WTC11 (cell line): ENCODE data around the gene PLPP4. TPM values are rescaled to one million over a fixed set of nuclear protein-coding genes. Genes with fewer than 3 reads are reported as not detected.

Source experiments
- ATAC-seq: fragments of 200-7000 bp; cut with Tn5 transposase; 2 replicates; pipeline ENCODE4 v1.10.0; 2021; ENCODE audit warnings: mild to moderate bottlenecking, moderate library complexity
- CTCF ChIA-PET: fragments of 300-600 bp; sonication (Branson Sonifier 250); formaldehyde crosslinking; loops from one replicate; lab custom pipeline; 2021; ENCODE audit warnings: antibody characterized with exemption; lab: Charles Lee
- POLR2A ChIA-PET: fragments of 350-600 bp; sonication (Branson Sonifier 250); formaldehyde crosslinking; loops from one replicate; lab custom pipeline; 2021; ENCODE audit warnings: antibody characterized with exemption; lab: Charles Lee
- DNase-seq: peaks from one replicate; pipeline ENCODE4 v3.0.0; 2021; ENCODE audit warnings: low spot score
- H3K27ac Mint-ChIP-seq: 2 replicates; pipeline ENCODE4 v1.8.0; 2021; ENCODE audit warnings: mixed read lengths
- H3K27me3 Mint-ChIP-seq: 2 replicates; pipeline ENCODE4 v1.8.0; 2021; ENCODE audit warnings: low read depth, mild to moderate bottlenecking, moderate library complexity, mixed read lengths
- H3K36me3 Mint-ChIP-seq: 2 replicates; pipeline ENCODE4 v1.8.0; 2021; ENCODE audit warnings: mixed read lengths
- H3K4me1 Mint-ChIP-seq: 2 replicates; pipeline ENCODE4 v1.8.0; 2022; ENCODE audit warnings: mixed read lengths
- H3K4me3 Mint-ChIP-seq: 2 replicates; pipeline ENCODE4 v1.8.0; 2021; ENCODE audit warnings: mild to moderate bottlenecking, moderate library complexity, mixed read lengths
- H3K9me3 Mint-ChIP-seq: 2 replicates; pipeline ENCODE4 v1.8.0; 2021; ENCODE audit warnings: mixed read lengths
- ARID4B ChIP-seq: sonication (generic); formaldehyde crosslinking; IDR thresholded peaks from 2 replicates; pipeline ENCODE4 v1.8.0; 2023; ENCODE audit warnings: missing genetic modification reagents, mild to moderate bottlenecking, borderline replicate concordance
- ATF6 ChIP-seq: sonication (generic); formaldehyde crosslinking; IDR thresholded peaks from 2 replicates; pipeline ENCODE4 v1.8.1; 2023; ENCODE audit warnings: mild to moderate bottlenecking, missing genetic modification reagents
- E2F1 ChIP-seq: sonication (generic); formaldehyde crosslinking; IDR thresholded peaks from 2 replicates; pipeline ENCODE4 v1.8.0; 2022; ENCODE audit warnings: mild to moderate bottlenecking, missing genetic modification reagents
- E2F5 ChIP-seq: sonication (generic); formaldehyde crosslinking; IDR thresholded peaks from 2 replicates; pipeline ENCODE4 v1.8.1; 2022; ENCODE audit warnings: mild to moderate bottlenecking, moderate library complexity, missing genetic modification reagents
- IRF2 ChIP-seq: sonication (generic); formaldehyde crosslinking; IDR thresholded peaks from 2 replicates; pipeline ENCODE4 v1.8.0; 2022; ENCODE audit warnings: low read depth, missing genetic modification reagents, borderline replicate concordance
- NR2C2 ChIP-seq: sonication (generic); formaldehyde crosslinking; IDR thresholded peaks from 2 replicates; pipeline ENCODE4 v1.8.0; 2022; ENCODE audit warnings: mild to moderate bottlenecking, missing genetic modification reagents
- NR3C1 ChIP-seq: sonication (generic); formaldehyde crosslinking; conservative IDR thresholded peaks from 2 replicates; pipeline ENCODE4 v1.8.1; 2023; ENCODE audit warnings: low read depth, mild to moderate bottlenecking, missing genetic modification reagents
- PRRX2 ChIP-seq: fragments of 250-450 bp; sonication (Bioruptor Pico); IDR thresholded peaks from 2 replicates; pipeline ENCODE4 v1.8.0; 2021; ENCODE audit warnings: mild to moderate bottlenecking
- RELA ChIP-seq: sonication (generic); formaldehyde crosslinking; IDR thresholded peaks from 2 replicates; pipeline ENCODE4 v1.8.1; 2022; ENCODE audit warnings: missing genetic modification reagents, mild to moderate bottlenecking, borderline replicate concordance
- TEAD4 ChIP-seq: sonication (generic); formaldehyde crosslinking; IDR thresholded peaks from 2 replicates; pipeline ENCODE4 v1.8.0; 2022; ENCODE audit warnings: mild to moderate bottlenecking, missing genetic modification reagents
- ZNF138 ChIP-seq: sonication (generic); formaldehyde crosslinking; conservative IDR thresholded peaks from 2 replicates; pipeline ENCODE4 v1.8.1; 2022; ENCODE audit warnings: mild to moderate bottlenecking, moderate library complexity, missing genetic modification reagents
- ZNF396 ChIP-seq: fragments of 250-450 bp; sonication (Bioruptor Pico); IDR thresholded peaks from 2 replicates; pipeline ENCODE4 v1.8.0; 2021; ENCODE audit warnings: mild to moderate bottlenecking, moderate library complexity, borderline replicate concordance
- ZNF532 ChIP-seq: fragments of 250-450 bp; sonication (Bioruptor Pico); IDR thresholded peaks from 2 replicates; pipeline ENCODE4 v1.9.0; 2021; ENCODE audit warnings: mild to moderate bottlenecking, borderline replicate concordance
- total RNA-seq: library from RNA; stranded (reverse); gene quantifications from 3 replicates; pipeline ENCODE4 v1.2.3, GENCODE V29; 2021
- TF ChIP-seq, protein P1 (sequence below): sonication (generic); formaldehyde crosslinking; IDR thresholded peaks from 2 replicates; pipeline ENCODE4 v1.8.0; 2023; ENCODE audit warnings: missing genetic modification reagents
- TF ChIP-seq, protein P2 (sequence below): sonication (generic); formaldehyde crosslinking; IDR thresholded peaks from 2 replicates; pipeline ENCODE4 v1.8.0; 2022; ENCODE audit warnings: mild to moderate bottlenecking, missing genetic modification reagents

PLPP4 gene
- total RNA-seq, 1 experiment from 2014 or later = 0.15 TPM

- peaks cover 6% of the 10 kb centered on the region for H3K27me3 Mint-ChIP-seq
- H3K27ac Mint-ChIP-seq = no peak overlapping the region
- H3K4me1 Mint-ChIP-seq = no peaks in the 10 kb centered on the region
- ATAC-seq (no peak), DNase-seq (no peak)
- H3K4me3 Mint-ChIP-seq = no peak overlapping the region
- CTCF ChIA-PET = interaction anchor here (0.7 to 0.8 kb wide), 2 partner anchors 49 to 52 kb away, joined by 3 to 4 read pairs; no protein-coding TSS in a partner anchor
- no peak for TF ChIP-seq E2F5 (CRISPR knock-in tag)
- TF ChIP-seq ARID4B (CRISPR knock-in tag) = no peak
- TF ChIP-seq ZNF532 (CRISPR knock-in tag) = no peak
- TF ChIP-seq TEAD4 (CRISPR knock-in tag) = no peak
- POLR2A ChIA-PET = no interaction called here
- peaks cover 6% of the 10 kb centered on the region for H3K36me3 Mint-ChIP-seq
- peaks cover 22% of the 10 kb centered on the region for H3K9me3 Mint-ChIP-seq
These were observed 20.2 kb downstream of the PLPP4 start for GRCh38 chr10:120477021-120477742.

GRCh38 chr10:120477743-120478141 is 20.7 kb downstream of the PLPP4 start:
- no peak overlapping the region for H3K4me3 Mint-ChIP-seq
- H3K27me3 Mint-ChIP-seq = peaks cover 6% of the 10 kb centered on the region
- H3K9me3 Mint-ChIP-seq = peaks cover 19% of the 10 kb centered on the region
- CTCF ChIA-PET = interaction anchor here (0.7 to 0.8 kb wide), 2 partner anchors 48 to 53 kb away, joined by 3 to 4 read pairs; no protein-coding TSS in a partner anchor
- no peaks in the 10 kb centered on the region for H3K4me1 Mint-ChIP-seq
- H3K27ac Mint-ChIP-seq = no peak overlapping the region
- no peak for DNase-seq
- H3K36me3 Mint-ChIP-seq = peaks cover 10% of the 10 kb centered on the region
- POLR2A ChIA-PET = no interaction called here
- no peak for ATAC-seq
- TF ChIP-seq, protein P1, sequence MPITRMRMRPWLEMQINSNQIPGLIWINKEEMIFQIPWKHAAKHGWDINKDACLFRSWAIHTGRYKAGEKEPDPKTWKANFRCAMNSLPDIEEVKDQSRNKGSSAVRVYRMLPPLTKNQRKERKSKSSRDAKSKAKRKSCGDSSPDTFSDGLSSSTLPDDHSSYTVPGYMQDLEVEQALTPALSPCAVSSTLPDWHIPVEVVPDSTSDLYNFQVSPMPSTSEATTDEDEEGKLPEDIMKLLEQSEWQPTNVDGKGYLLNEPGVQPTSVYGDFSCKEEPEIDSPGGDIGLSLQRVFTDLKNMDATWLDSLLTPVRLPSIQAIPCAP (CRISPR knock-in tag) = no peak
- TF ChIP-seq RELA (CRISPR knock-in tag) = no peak
- TF ChIP-seq ATF6 (CRISPR knock-in tag) = no peak
- TF ChIP-seq PRRX2 (CRISPR knock-in tag) = no peak
- no peak for TF ChIP-seq IRF2 (CRISPR knock-in tag)
- TF ChIP-seq ZNF138 = no peak
- no peak for TF ChIP-seq NR2C2
- TF ChIP-seq, protein P2, sequence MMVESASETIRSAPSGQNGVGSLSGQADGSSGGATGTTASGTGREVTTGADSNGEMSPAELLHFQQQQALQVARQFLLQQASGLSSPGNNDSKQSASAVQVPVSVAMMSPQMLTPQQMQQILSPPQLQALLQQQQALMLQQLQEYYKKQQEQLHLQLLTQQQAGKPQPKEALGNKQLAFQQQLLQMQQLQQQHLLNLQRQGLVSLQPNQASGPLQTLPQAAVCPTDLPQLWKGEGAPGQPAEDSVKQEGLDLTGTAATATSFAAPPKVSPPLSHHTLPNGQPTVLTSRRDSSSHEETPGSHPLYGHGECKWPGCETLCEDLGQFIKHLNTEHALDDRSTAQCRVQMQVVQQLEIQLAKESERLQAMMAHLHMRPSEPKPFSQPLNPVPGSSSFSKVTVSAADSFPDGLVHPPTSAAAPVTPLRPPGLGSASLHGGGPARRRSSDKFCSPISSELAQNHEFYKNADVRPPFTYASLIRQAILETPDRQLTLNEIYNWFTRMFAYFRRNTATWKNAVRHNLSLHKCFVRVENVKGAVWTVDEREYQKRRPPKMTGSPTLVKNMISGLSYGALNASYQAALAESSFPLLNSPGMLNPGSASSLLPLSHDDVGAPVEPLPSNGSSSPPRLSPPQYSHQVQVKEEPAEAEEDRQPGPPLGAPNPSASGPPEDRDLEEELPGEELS = no peak
- no peak for TF ChIP-seq NR3C1 (CRISPR knock-in tag)
- TF ChIP-seq E2F1 (CRISPR knock-in tag) = no peak
- no peak for TF ChIP-seq ZNF396
